HCT116 (cell line): ENCODE measurements around the gene ATG9A.

Source experiments
- CEBPB ChIP-seq: IDR thresholded peaks from 2 replicates; pipeline ENCODE4 v1.6.1; 2012; ENCODE audit warnings: low read depth
- CTCF ChIP-seq, 3 experiments: fragments of 200-600 bp in 1 of 3; sonication (generic) in 1 of 3; IDR thresholded peaks in 2 of 3; conservative IDR thresholded peaks in 1 of 3; 2 replicates each; pipeline ENCODE4 v1.5.1; 2012 to 2017; ENCODE audit warnings: low read depth in 2 of 3, low read length in 2 of 3, antibody characterized with exemption in 1 of 3, borderline replicate concordance in 1 of 3, control low read depth in 1 of 3, mild to moderate bottlenecking in 1 of 3, mixed read lengths in 1 of 3, mixed run types in 1 of 3, moderate library complexity in 1 of 3; ENCODE audit not compliant: insufficient read depth in 1 of 3
- EZH2 ChIP-seq: fragments of 200-600 bp; sonication (generic); IDR thresholded peaks from 2 replicates; pipeline ENCODE4 v1.6.1; 2017; ENCODE audit warnings: antibody characterized with exemption, mixed run types
- EZH2phosphoT487 ChIP-seq: fragments of 200-600 bp; IDR thresholded peaks from 2 replicates; pipeline ENCODE4 v1.6.1; 2018; ENCODE audit warnings: antibody characterized with exemption, borderline replicate concordance
- JUND ChIP-seq: IDR thresholded peaks from 2 replicates; pipeline ENCODE4 v1.6.1; 2012
- MAX ChIP-seq: IDR thresholded peaks from 2 replicates; pipeline ENCODE4 v1.6.1; 2012
- POLR2A ChIP-seq: IDR thresholded peaks from 2 replicates; pipeline ENCODE4 v1.7.0; 2011; ENCODE audit warnings: borderline replicate concordance; ENCODE audit not compliant: insufficient read depth, insufficient read length; ENCODE audit errors: extremely low read depth
- POLR2AphosphoS5 ChIP-seq: IDR thresholded peaks from 2 replicates; pipeline ENCODE4 v1.6.1; 2011; ENCODE audit warnings: mild to moderate bottlenecking, low read depth, low read length, moderate library complexity
- REST ChIP-seq: IDR thresholded peaks from 2 replicates; pipeline ENCODE4 v1.6.1; 2012; ENCODE audit warnings: low read depth
- SP1 ChIP-seq: IDR thresholded peaks from 2 replicates; pipeline ENCODE4 v1.6.1; 2012; ENCODE audit warnings: low read depth
- SRF ChIP-seq: IDR thresholded peaks from 2 replicates; pipeline ENCODE4 v1.6.1; 2012; ENCODE audit warnings: low read depth
- ZFX ChIP-seq: fragments of 450-650 bp; IDR thresholded peaks from 2 replicates; pipeline ENCODE4 v1.6.1; 2017

- TF ChIP-seq CTCF (IDR thresholded peaks at IDR 0.05 in 2 of 3, conservative IDR thresholded peaks at IDR 0.05 in 1 of 3; ENCODE audit: borderline replicate concordance in 1 of 3, insufficient read depth in 1 of 3, low read depth in 2 of 3, low read length in 2 of 3) (no peak), POLR2A (peak; percentile 88), MAX (no peak), REST (no peak), EZH2 (no peak), SRF (no peak), EZH2phosphoT487 (no peak), SP1 (no peak), POLR2AphosphoS5 (no peak; the same call in none of the 2 replicates), ZFX (peak; percentile 64; the same call in 1 of the 2 replicates), CEBPB (no peak), JUND (no peak)
Measured at GRCh38 chr2:219176818-219177551, 52.5 kb downstream of the ATG9A start, which contains the start of gene CNPPD1.
